Neuronal stem cell (in vitro differentiated cells): ENCODE measurements around the gene MORC3.
"Not testable (repeated sequence)": the region's sequence is repeated elsewhere in the genome, so short reads cannot be mapped to it uniquely, and the experiment has no call there.

Experiments
- DNase-seq: peaks from one replicate; pipeline ENCODE4 v3.0.0-alpha.2; 2013; ENCODE audit warnings: low spot score
- H2AFZ ChIP-seq: one replicate; pipeline ENCODE4 v1.6.1; 2013; ENCODE audit warnings: mild to moderate bottlenecking, low read length, inconsistent platforms
- H2AK5ac ChIP-seq: 2 replicates; pipeline ENCODE4 v1.6.1; 2013; ENCODE audit warnings: low read depth, mild to moderate bottlenecking, inconsistent platforms, low read length, moderate library complexity, mixed read lengths
- H2BK120ac ChIP-seq: 2 replicates; pipeline ENCODE4 v1.6.1; 2013; ENCODE audit warnings: low read depth, mild to moderate bottlenecking, inconsistent platforms, low read length, moderate library complexity, mixed read lengths
- H2BK12ac ChIP-seq: one replicate; pipeline ENCODE4 v1.6.1; 2013; ENCODE audit warnings: low read length, inconsistent platforms
- H2BK15ac ChIP-seq: 2 replicates; pipeline ENCODE4 v1.6.1; 2013; ENCODE audit warnings: mild to moderate bottlenecking, low read length, inconsistent platforms, mixed read lengths
- H2BK5ac ChIP-seq: one replicate; pipeline ENCODE4 v1.6.1; 2013; ENCODE audit warnings: inconsistent platforms, mild to moderate bottlenecking, low read length, moderate library complexity
- H3K14ac ChIP-seq: one replicate; pipeline ENCODE4 v1.6.1; 2013; ENCODE audit warnings: low read length, inconsistent platforms
- H3K18ac ChIP-seq: 2 replicates; pipeline ENCODE4 v1.6.1; 2013; ENCODE audit warnings: low read length, inconsistent platforms
- H3K23ac ChIP-seq: 2 replicates; pipeline ENCODE4 v1.6.1; 2013; ENCODE audit warnings: low read depth, mild to moderate bottlenecking, mixed read lengths, low read length, inconsistent platforms; ENCODE audit not compliant: poor library complexity
- H3K27ac ChIP-seq: replicated peaks from 3 replicates; pipeline ENCODE4 v1.5.1; 2013; ENCODE audit warnings: low read length, inconsistent platforms
- H3K27me3 ChIP-seq, 3 experiments: 2 replicates each; pipeline ENCODE4 v1.6.1; 2013; ENCODE audit warnings: low read length in 3 of 3, mild to moderate bottlenecking in 2 of 3, inconsistent platforms in 1 of 3, low read depth in 1 of 3, mixed read lengths in 1 of 3, moderate library complexity in 1 of 3; ENCODE audit not compliant: control insufficient read depth in 3 of 3, insufficient read depth in 3 of 3
- H3K36me3 ChIP-seq, 2 donors: replicated peaks in 1 of 2; 2 replicates each; pipeline ENCODE4 v1.6.1; 2013; ENCODE audit warnings: low read length in 2 of 2; ENCODE audit not compliant: control insufficient read depth in 2 of 2, insufficient read depth in 2 of 2
- H3K4ac ChIP-seq: 2 replicates; pipeline ENCODE4 v1.6.1; 2013; ENCODE audit warnings: inconsistent platforms, mild to moderate bottlenecking, low read length, moderate library complexity
- H3K4me1 ChIP-seq, 2 donors: 1 replicate in 1 of 2; 2 replicates in 1 of 2; pipeline ENCODE4 v1.6.1; 2013; ENCODE audit warnings: low read length in 2 of 2, low read depth in 1 of 2; ENCODE audit not compliant: control insufficient read depth in 2 of 2, insufficient read depth in 1 of 2
- H3K4me2 ChIP-seq: one replicate; pipeline ENCODE4 v1.6.1; 2013; ENCODE audit warnings: mild to moderate bottlenecking, low read length, inconsistent platforms; ENCODE audit not compliant: insufficient read depth, poor library complexity, severe bottlenecking
- H3K4me3 ChIP-seq, 2 donors: 2 replicates each; pipeline ENCODE4 v1.5.1; 2013; ENCODE audit warnings: low read length in 2 of 2, mild to moderate bottlenecking in 2 of 2, inconsistent platforms in 1 of 2, moderate library complexity in 1 of 2
- H3K79me1 ChIP-seq: one replicate; pipeline ENCODE4 v1.6.1; 2013; ENCODE audit warnings: low read depth, mild to moderate bottlenecking, inconsistent platforms, low read length, moderate library complexity
- H3K9ac ChIP-seq: one replicate; pipeline ENCODE4 v1.6.1; 2013; ENCODE audit warnings: mild to moderate bottlenecking, low read depth, low read length, inconsistent platforms; ENCODE audit not compliant: poor library complexity
- H3K9me3 ChIP-seq, 2 donors: replicated peaks in 1 of 2; 2 replicates each; pipeline versions ENCODE3 to v1.6.1; 2013; ENCODE audit warnings: low read length in 2 of 2, mild to moderate bottlenecking in 2 of 2, inconsistent platforms in 1 of 2, low read depth in 1 of 2, mixed read lengths in 1 of 2, moderate library complexity in 1 of 2; ENCODE audit not compliant: control insufficient read depth in 2 of 2, insufficient read depth in 1 of 2
- H4K8ac ChIP-seq: one replicate; pipeline ENCODE4 v1.6.1; 2013; ENCODE audit warnings: low read depth, mild to moderate bottlenecking, inconsistent platforms, low read length, moderate library complexity
- H4K91ac ChIP-seq: one replicate; pipeline ENCODE4 v1.6.1; 2013; ENCODE audit warnings: low read length, low read depth, mild to moderate bottlenecking, inconsistent platforms; ENCODE audit not compliant: poor library complexity
- WGBS, 2 donors: extraction: QIAGEN DNeasy Blood & Tissue Kit; methylation state at CpG; one replicate each; pipeline ENCODE4 v1.1.7; 2013; ENCODE audit warnings: missing lambda C conversion rate in 2 of 2, mixed read lengths in 1 of 2; ENCODE audit not compliant: insufficient read length in 2 of 2, insufficient replicate concordance in 1 of 2; ENCODE audit errors: extremely low coverage in 2 of 2; 5-methylcytosine and 5-hydroxymethylcytosine counted together

The MORC3 gene

GRCh38 chr21:36379251-36379650 is 59.3 kb downstream of the MORC3 start:
- Histone ChIP-seq H3K14ac (no peak overlapping the region), H2BK12ac (no peak overlapping the region), H3K4me2 (no peak overlapping the region), H3K79me1 (peaks cover 3% of the 10 kb centered on the region), H2BK5ac (no peak overlapping the region), H3K4me1 (peaks cover 0 to 1% of the 10 kb centered on the region in 2 donors), H3K9ac (no peak overlapping the region), H3K27me3 (no peaks in the 10 kb centered on the region), H2AFZ (no peak overlapping the region), H3K9me3 (no peaks in the 10 kb centered on the region), H2BK15ac (no peak overlapping the region), H3K36me3 (peaks cover 11 to 45% of the 10 kb centered on the region in 2 donors), H2AK5ac (no peak overlapping the region), H3K4ac (no peak overlapping the region), H3K18ac (no peak overlapping the region), H4K8ac (no peak overlapping the region), H4K91ac (no peak overlapping the region), H2BK120ac (no peak overlapping the region), H3K23ac (no peak overlapping the region), H3K27ac (peak overlapping the region; percentile 25), H3K4me3 (no peak overlapping the region)
- no CpG with 5 or more reads among the region's 6 CpGs for WGBS, 2 donors
- DNase-seq: no peak

DNA sequence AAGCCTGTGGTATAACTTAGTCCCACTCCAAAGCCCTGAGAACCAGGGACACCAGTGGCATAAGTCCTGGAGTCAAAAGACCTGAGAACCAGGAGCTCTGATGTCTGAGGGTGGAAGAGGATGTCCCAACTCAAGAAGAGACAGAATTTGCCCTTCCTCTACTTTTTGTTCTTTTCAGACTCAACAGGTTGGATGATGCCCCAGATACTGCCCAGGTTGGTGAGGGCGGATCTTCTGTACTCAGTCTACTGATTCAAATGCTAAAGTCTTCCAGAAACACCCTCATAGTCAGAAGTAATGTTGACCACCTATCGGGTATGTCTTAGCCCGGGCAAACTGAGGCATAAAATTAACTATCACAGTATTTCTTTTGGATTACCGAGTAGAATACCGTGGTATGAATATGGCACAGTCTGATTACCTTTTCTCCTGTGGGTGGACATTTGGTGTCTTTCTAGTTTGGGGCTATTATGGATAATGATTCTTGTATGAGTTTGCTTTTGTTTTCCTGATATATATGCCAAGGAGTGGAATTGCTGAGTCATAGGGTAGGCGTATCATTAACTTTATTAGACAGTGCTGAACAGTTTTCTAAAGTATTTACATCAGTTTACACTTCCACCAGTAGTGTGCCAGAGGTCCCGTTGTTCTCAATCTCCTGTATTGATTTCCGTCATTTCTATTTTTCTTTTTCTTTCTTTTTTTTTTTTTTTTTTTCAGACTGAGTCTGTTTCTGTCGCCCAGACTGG is 62.0 kb downstream of the MORC3 start:
- Histone ChIP-seq H3K27ac (no peak overlapping the region), H2BK120ac (no peak overlapping the region), H3K18ac (no peak overlapping the region), H3K4ac (no peak overlapping the region), H3K9ac (no peak overlapping the region), H2AK5ac (no peak overlapping the region), H3K14ac (no peak overlapping the region), H2BK5ac (no peak overlapping the region), H4K8ac (no peak overlapping the region), H3K23ac (no peak overlapping the region), H2BK15ac (no peak overlapping the region), H3K9me3 (no peaks in the 10 kb centered on the region), H3K4me2 (no peak overlapping the region), H3K36me3 (peaks cover 5 to 28% of the 10 kb centered on the region in 2 donors), H3K27me3 (no peaks in the 10 kb centered on the region), H3K79me1 (no peaks in the 10 kb centered on the region), H3K4me1 (peaks cover 0 to 3% of the 10 kb centered on the region in 2 donors), H4K91ac (no peak overlapping the region), H2BK12ac (no peak overlapping the region), H2AFZ (no peak overlapping the region), H3K4me3 (no peak overlapping the region)
- no peak for DNase-seq
- no CpG with 5 or more reads among the region's 9 CpGs for WGBS, 2 donors

- not testable (repeated sequence) for H3K79me1 ChIP-seq, DNase-seq, H2BK15ac ChIP-seq, H4K91ac ChIP-seq, H2AK5ac ChIP-seq, H3K4me3 ChIP-seq, H3K4me1 ChIP-seq, H3K9me3 ChIP-seq, H3K27me3 ChIP-seq, H2BK12ac ChIP-seq, H2BK5ac ChIP-seq, H2BK120ac ChIP-seq, H4K8ac ChIP-seq, H3K4me2 ChIP-seq, H3K4ac ChIP-seq, H3K27ac ChIP-seq, H3K23ac ChIP-seq, H2AFZ ChIP-seq, H3K14ac ChIP-seq, H3K18ac ChIP-seq, H3K9ac ChIP-seq
- WGBS, 2 donors: no CpG with 5 or more reads among the region's 10 CpGs
- H3K36me3 ChIP-seq: peaks cover 2 to 27% of the 10 kb centered on the region in 2 donors
These were observed 62.7 kb downstream of the MORC3 start for GRCh38 chr21:36382722-36383121.

DNA sequence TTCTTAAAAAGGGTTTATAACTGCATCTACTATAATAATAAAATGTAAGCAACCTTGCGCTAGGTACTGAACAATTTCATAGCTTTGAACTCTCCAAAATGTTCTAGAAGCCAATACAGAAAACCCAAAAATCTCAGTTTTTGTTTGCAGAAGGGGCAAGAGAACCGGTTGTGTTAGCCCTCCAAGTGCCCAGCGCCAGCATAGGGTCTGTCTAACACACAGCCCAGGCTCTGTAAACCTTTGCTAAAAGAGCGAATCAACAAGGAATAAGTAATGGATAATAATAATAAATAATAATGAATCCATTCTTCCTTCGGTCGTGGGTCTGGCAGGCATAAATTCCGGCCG is 64.9 kb downstream of the MORC3 start:
- Histone ChIP-seq H3K4me1 (peaks cover 0 to 3% of the 10 kb centered on the region in 2 donors), H2BK120ac (no peak overlapping the region), H3K27me3 (no peaks in the 10 kb centered on the region), H3K4me2 (no peak overlapping the region), H2BK5ac (no peak overlapping the region), H2BK15ac (no peak overlapping the region), H3K14ac (no peak overlapping the region), H2BK12ac (no peak overlapping the region), H3K18ac (no peak overlapping the region), H4K8ac (no peak overlapping the region), H4K91ac (no peak overlapping the region), H2AFZ (peak overlapping the region; percentile 93), H3K9ac (no peak overlapping the region), H3K4me3 (peak overlapping the region in 1 of 2 donors; percentile 85), H2AK5ac (no peak overlapping the region), H3K27ac (no peak overlapping the region), H3K36me3 (peaks cover 6 to 37% of the 10 kb centered on the region in 2 donors), H3K79me1 (peaks cover 2% of the 10 kb centered on the region), H3K4ac (no peak overlapping the region), H3K23ac (no peak overlapping the region), H3K9me3 (peaks cover 0 to 2% of the 10 kb centered on the region in 2 donors)
- no peak for DNase-seq
- WGBS, 2 donors: no CpG with 5 or more reads among the region's 8 CpGs
